K562 (cell line): ENCODE results near the gene MAZ. TPM values are rescaled to one million over a fixed set of nuclear protein-coding genes. Genes with fewer than 3 reads are reported as not detected.

Experiments used
- CBX5 ChIP-seq: IDR thresholded peaks from 2 replicates; pipeline ENCODE4 v1.6.1; 2014; ENCODE audit warnings: low read depth, borderline replicate concordance
- CHD4 ChIP-seq: fragments of 200-600 bp; sonication (generic); IDR thresholded peaks from 3 replicates; pipeline ENCODE4 v1.6.1; 2012; ENCODE audit warnings: low read depth, mild to moderate bottlenecking, mixed read lengths, low read length, inconsistent platforms; ENCODE audit not compliant: insufficient read depth, insufficient replicate concordance, poor library complexity, severe bottlenecking
- E2F3 ChIP-seq: fragments of 250-450 bp; sonication (Bioruptor Pico); IDR thresholded peaks from 2 replicates; pipeline ENCODE4 v1.4.0; 2020; ENCODE audit warnings: mild to moderate bottlenecking
- ELF4 ChIP-seq: fragments of 450-650 bp; formaldehyde crosslinking; IDR thresholded peaks from 2 replicates; pipeline ENCODE4 v1.4.0; 2022; ENCODE audit warnings: missing genetic modification characterization
- HDAC8 ChIP-seq: fragments of 450-650 bp; IDR thresholded peaks from 2 replicates; pipeline ENCODE4 v1.6.1; 2016; ENCODE audit warnings: mild to moderate bottlenecking, missing genetic modification characterization, moderate library complexity, missing compliant biosample characterization
- MEF2A ChIP-seq: IDR thresholded peaks from 2 replicates; pipeline ENCODE4 v1.6.1; 2011; ENCODE audit warnings: low read depth, mild to moderate bottlenecking, low read length, moderate library complexity; ENCODE audit not compliant: control insufficient read depth
- NBN ChIP-seq: fragments of 450-650 bp; IDR thresholded peaks from 2 replicates; pipeline ENCODE4 v1.6.1; 2016; ENCODE audit warnings: low read depth, mild to moderate bottlenecking
- SMARCB1 ChIP-seq: IDR thresholded peaks from 2 replicates; pipeline ENCODE4 v1.6.1; 2011; ENCODE audit warnings: improper control_type of control experiment, low read depth; ENCODE audit not compliant: insufficient read length
- SMC3 ChIP-seq: conservative IDR thresholded peaks from 2 replicates; pipeline ENCODE4 v1.6.1; 2011; ENCODE audit warnings: low read depth, low read length, improper control_type of control experiment; ENCODE audit not compliant: insufficient read depth
- TBP ChIP-seq: optimal IDR thresholded peaks from 2 replicates; pipeline ENCODE3; 2011; ENCODE audit warnings: low read depth, low read length, improper control_type of control experiment
- TOE1 ChIP-seq, 2 experiments: fragments of 450-650 bp in 1 of 2; sonication (generic) in 1 of 2; formaldehyde crosslinking in 1 of 2; IDR thresholded peaks; 2 replicates each; pipeline versions ENCODE4 v1.7.1 to v1.8.0; 2016 to 2022; ENCODE audit warnings: borderline replicate concordance in 2 of 2, mild to moderate bottlenecking in 2 of 2, antibody characterized with exemption in 1 of 2, inconsistent platforms in 1 of 2, low read depth in 1 of 2, missing genetic modification reagents in 1 of 2, moderate library complexity in 1 of 2
- TRIM25 ChIP-seq: fragments of 450-650 bp; IDR thresholded peaks from 2 replicates; pipeline ENCODE4 v1.7.0; 2016; ENCODE audit warnings: borderline replicate concordance
- ZBTB9 ChIP-seq: fragments of 450-650 bp; formaldehyde crosslinking; IDR thresholded peaks from 2 replicates; pipeline ENCODE4 v1.4.0; 2020; ENCODE audit warnings: mild to moderate bottlenecking, moderate library complexity
- ZNF121 ChIP-seq: sonication (generic); formaldehyde crosslinking; conservative IDR thresholded peaks from 2 replicates; pipeline ENCODE4 v1.8.0; 2022; ENCODE audit warnings: missing genetic modification reagents
- ZNF274 ChIP-seq: IDR thresholded peaks from 2 replicates; pipeline ENCODE4 v1.6.1; 2011; ENCODE audit warnings: low read depth, mild to moderate bottlenecking, low read length, moderate library complexity, borderline replicate concordance
- ZZZ3 ChIP-seq: fragments of 450-650 bp; IDR thresholded peaks from 2 replicates; pipeline ENCODE4 v1.6.1; 2016; ENCODE audit warnings: antibody characterized with exemption, mild to moderate bottlenecking, moderate library complexity
- polyA plus RNA-seq, 8 experiments: library from polyadenylated mRNA; depleted of rRNA in 4 of 8; stranded (reverse) in 5 of 8; unstranded in 3 of 8; fragments of >200 nt; fragmentation: Nextera tagmentation in 2 of 8; fragmentation: Illumina TruSeq in 1 of 8; extraction: Ambion mirVana in 2 of 8; extraction: Trizol in 1 of 8; gene quantifications; 2 replicates each; pipeline versions ENCODE4 v1.2.1 to v1.2.3, GENCODE V29; 2011 to 2014; ENCODE audit warnings: inconsistent platforms in 1 of 8, missing spikeins in 1 of 8
- total RNA-seq, 7 experiments: library from RNA; depleted of rRNA in 6 of 7; stranded (reverse); fragments of >200 nt in 6 of 7; fragmentation: Illumina TruSeq in 2 of 7; extraction: Trizol in 2 of 7; gene quantifications; 2 replicates each; pipeline versions ENCODE4 v1.2.1 to v1.2.3, GENCODE V29; 2011 to 2021; ENCODE audit warnings: low replicate concordance in 1 of 7
- TF ChIP-seq, protein P1 (sequence below): sonication (generic); formaldehyde crosslinking; IDR thresholded peaks from 2 replicates; pipeline ENCODE4 v1.8.0; 2022; ENCODE audit warnings: mild to moderate bottlenecking, missing genetic modification reagents, borderline replicate concordance
- TF ChIP-seq, protein P2 (sequence below): sonication (generic); formaldehyde crosslinking; IDR thresholded peaks from 2 replicates; pipeline ENCODE4 v1.4.0; 2020; ENCODE audit warnings: mild to moderate bottlenecking, missing genetic modification reagents

The MAZ gene
- total and polyA plus RNA-seq, 9 of the 15 experiments (the other 6 are each of a cell fraction or from before 2014, with no cell fraction given) = 45.4 to 532 (median 250) TPM

GRCh38 chr16:29790183-29790948 lies 16.0 kb upstream of the MAZ start, which contains the start of gene KIF22 (continued):
- peak; percentile 83 for TF ChIP-seq TOE1 (IDR thresholded peaks at IDR 0.05; ENCODE audit: borderline replicate concordance)
- TF ChIP-seq TOE1 (CRISPR knock-in tag; IDR thresholded peaks at IDR 0.05; ENCODE audit: borderline replicate concordance, low read depth) = peak; percentile 55; the same call in 1 of the 2 replicates
- peak; percentile 81 for TF ChIP-seq TBP
- 0 out of 2 replicates have a peak, but pooled peaks have one; percentile 58 for TF ChIP-seq E2F3 (CRISPR knock-in tag)
- TF ChIP-seq CHD4 = no peak
- no peak for TF ChIP-seq TRIM25
- TF ChIP-seq ZBTB9 (CRISPR knock-in tag) = 0 out of 2 replicates have a peak, but pooled peaks have one; percentile 64
- peak; percentile 41; the same call in 1 of the 2 replicates for TF ChIP-seq NBN
- TF ChIP-seq ZNF274 = no peak
- peak; percentile 63; the same call in 1 of the 2 replicates for TF ChIP-seq ELF4 (CRISPR knock-in tag)
- TF ChIP-seq, protein P1, sequence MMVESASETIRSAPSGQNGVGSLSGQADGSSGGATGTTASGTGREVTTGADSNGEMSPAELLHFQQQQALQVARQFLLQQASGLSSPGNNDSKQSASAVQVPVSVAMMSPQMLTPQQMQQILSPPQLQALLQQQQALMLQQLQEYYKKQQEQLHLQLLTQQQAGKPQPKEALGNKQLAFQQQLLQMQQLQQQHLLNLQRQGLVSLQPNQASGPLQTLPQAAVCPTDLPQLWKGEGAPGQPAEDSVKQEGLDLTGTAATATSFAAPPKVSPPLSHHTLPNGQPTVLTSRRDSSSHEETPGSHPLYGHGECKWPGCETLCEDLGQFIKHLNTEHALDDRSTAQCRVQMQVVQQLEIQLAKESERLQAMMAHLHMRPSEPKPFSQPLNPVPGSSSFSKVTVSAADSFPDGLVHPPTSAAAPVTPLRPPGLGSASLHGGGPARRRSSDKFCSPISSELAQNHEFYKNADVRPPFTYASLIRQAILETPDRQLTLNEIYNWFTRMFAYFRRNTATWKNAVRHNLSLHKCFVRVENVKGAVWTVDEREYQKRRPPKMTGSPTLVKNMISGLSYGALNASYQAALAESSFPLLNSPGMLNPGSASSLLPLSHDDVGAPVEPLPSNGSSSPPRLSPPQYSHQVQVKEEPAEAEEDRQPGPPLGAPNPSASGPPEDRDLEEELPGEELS = 0 out of 2 replicates have a peak, but pooled peaks have one; percentile 76
- TF ChIP-seq, protein P2, sequence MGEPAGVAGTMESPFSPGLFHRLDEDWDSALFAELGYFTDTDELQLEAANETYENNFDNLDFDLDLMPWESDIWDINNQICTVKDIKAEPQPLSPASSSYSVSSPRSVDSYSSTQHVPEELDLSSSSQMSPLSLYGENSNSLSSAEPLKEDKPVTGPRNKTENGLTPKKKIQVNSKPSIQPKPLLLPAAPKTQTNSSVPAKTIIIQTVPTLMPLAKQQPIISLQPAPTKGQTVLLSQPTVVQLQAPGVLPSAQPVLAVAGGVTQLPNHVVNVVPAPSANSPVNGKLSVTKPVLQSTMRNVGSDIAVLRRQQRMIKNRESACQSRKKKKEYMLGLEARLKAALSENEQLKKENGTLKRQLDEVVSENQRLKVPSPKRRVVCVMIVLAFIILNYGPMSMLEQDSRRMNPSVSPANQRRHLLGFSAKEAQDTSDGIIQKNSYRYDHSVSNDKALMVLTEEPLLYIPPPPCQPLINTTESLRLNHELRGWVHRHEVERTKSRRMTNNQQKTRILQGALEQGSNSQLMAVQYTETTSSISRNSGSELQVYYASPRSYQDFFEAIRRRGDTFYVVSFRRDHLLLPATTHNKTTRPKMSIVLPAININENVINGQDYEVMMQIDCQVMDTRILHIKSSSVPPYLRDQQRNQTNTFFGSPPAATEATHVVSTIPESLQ (CRISPR knock-in tag) = peak; percentile 83; the same call in 1 of the 2 replicates
- no peak for TF ChIP-seq SMARCB1
- no peak for TF ChIP-seq ZZZ3
- peak; percentile 32; the same call in 1 of the 2 replicates for TF ChIP-seq CBX5
- TF ChIP-seq HDAC8 = no peak
- no peak for TF ChIP-seq ZNF121
- peak; percentile 46; the same call in 1 of the 2 replicates for TF ChIP-seq SMC3
- TF ChIP-seq MEF2A = 0 out of 2 replicates have a peak, but pooled peaks have one; percentile 33
